AG08395 (cell line): ENCODE data around the gene GMPR2.
A peak's percentile ranks its signal among the peaks of the same experiment; 100 is the strongest.
"Not testable (repeated sequence)": the region's sequence is repeated elsewhere in the genome, so short reads cannot be mapped to it uniquely, and the experiment has no call there.

Source experiments
- DNase-seq: peaks from one replicate; pipeline ENCODE4 v3.0.0; 2012; ENCODE audit warnings: mixed read lengths, low spot score

Gene GMPR2

DNA sequence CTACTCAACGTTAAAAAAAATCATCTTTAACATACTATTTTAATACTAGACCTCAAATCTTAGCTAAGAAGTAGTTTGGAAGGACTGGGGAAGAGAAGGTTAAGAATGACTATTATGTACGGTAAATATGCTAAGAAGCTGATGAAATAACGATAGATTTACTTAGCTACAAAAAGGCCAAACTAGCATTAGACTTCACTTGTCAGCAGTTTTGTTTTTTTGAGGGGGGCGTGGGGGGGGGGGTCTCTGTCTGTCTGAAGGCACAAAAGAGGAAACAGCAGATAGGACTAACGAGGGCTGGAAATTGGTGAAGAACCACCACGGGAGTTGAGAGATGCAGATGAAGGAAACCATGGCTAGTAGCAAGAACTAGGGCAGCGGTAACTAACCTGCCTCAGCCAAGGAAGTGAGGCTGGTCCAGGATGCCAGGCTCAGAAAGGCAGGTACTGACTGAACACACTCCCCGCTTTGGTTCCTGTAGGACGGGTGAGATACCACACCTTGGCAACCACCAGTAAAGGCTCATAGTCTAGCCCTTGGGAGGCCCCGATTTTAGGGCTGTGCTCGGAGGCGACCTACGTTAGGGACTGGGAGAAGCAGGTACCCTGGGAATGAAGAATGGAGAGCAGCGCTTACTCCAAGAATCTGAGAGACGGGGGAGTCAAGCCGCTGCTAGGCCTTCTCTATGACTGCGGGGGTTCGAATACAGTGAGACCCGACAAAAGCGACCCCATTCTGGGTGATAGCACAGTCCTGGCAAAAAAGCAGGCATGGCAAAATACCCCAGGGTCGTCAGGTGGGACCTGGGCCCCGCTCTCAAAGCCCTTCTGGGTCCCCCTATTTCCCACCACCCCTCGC is 1.2 kb upstream of the GMPR2 start:
- DNase-seq = no peak

DNA sequence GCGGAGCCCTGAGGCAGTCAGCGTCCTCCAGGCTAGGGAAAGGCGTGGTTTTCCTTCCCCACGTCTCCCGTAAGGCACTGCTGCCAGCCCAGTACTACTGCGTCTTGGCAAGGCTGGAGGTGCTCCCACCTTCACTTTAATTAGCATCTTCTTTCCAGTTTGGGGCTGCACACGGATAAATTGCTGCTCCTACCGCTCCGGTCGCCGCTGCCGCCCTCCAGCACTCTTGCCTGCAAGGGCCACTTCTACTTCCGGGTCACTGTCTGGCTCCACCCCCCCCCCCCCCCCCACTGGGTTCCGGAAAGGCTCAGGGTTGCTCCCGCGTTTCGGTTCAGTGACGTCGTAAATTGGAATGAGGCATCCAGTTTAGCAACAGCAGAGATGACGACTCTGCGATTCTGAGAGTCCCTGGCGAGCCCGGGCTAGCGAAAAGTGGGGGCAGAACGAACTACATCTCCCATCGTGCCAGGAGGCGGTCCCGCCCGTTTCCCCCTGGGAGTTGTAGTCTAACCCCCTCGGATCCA is 546 bp upstream of the GMPR2 start, which contains the start of gene NEDD8:
Gene NEDD8 (minus strand): TSS at position 247 of the 524 bp plus-strand sequence. CDS start 100 bp downstream, at position 147.
- peak; percentile 95 for DNase-seq

DNA sequence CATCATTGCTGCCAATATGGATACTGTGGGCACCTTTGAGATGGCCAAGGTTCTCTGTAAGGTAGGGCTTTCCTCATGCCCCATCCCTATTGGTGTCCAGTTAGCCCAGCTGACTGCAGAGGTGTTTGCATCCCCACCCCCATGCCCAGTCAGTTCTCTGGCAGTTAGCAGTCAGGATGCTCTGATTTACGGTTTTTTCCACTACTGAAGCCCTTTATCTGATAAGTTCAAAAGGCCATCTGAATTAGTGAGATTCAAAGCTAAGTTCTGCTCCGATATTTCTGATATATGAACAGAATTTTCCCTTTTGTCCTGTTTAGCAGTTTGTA is 773 bp downstream of the GMPR2 start:
- DNase-seq = no peak

- DNase-seq = no peak
Observed at GRCh38 chr14:24234095-24235005, 1.6 kb downstream of the GMPR2 start.

DNA sequence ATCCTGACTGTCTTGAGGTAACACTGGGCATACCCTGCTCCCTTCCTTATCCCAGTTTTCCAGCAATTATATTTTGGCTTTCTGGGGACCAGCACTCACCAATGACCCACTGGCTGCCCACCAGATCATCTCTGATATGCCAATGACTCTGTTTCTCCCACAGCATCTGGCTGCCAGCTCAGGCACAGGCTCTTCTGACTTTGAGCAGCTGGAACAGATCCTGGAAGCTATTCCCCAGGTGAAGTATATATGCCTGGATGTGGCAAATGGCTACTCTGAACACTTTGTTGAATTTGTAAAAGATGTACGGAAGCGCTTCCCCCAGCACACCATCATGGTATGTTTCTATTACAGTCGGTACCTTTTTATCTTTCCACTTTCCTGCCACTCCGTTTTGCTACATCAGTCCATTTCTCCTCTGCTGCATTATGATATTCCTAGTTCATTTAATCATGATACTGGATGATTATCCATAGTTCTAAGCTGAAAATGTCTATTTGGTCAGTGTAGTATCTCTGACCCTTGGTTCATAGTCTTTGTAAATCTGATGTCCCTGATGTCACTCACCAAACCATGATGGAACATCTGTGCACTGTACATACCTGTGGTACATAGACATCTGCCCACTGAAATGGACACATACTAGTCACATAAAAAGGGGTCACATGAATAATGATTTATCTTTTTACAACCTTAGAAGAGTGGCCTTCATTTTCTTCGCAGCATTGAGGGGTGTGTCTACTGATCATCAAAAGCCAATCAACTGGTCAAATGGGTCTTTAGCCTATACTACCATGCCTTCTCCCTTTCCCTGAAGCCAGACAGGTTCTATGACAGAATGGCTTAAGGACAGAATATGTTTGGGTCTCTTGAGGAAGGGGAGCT is 3.3 kb downstream of the GMPR2 start:
- DNase-seq = no peak

DNA sequence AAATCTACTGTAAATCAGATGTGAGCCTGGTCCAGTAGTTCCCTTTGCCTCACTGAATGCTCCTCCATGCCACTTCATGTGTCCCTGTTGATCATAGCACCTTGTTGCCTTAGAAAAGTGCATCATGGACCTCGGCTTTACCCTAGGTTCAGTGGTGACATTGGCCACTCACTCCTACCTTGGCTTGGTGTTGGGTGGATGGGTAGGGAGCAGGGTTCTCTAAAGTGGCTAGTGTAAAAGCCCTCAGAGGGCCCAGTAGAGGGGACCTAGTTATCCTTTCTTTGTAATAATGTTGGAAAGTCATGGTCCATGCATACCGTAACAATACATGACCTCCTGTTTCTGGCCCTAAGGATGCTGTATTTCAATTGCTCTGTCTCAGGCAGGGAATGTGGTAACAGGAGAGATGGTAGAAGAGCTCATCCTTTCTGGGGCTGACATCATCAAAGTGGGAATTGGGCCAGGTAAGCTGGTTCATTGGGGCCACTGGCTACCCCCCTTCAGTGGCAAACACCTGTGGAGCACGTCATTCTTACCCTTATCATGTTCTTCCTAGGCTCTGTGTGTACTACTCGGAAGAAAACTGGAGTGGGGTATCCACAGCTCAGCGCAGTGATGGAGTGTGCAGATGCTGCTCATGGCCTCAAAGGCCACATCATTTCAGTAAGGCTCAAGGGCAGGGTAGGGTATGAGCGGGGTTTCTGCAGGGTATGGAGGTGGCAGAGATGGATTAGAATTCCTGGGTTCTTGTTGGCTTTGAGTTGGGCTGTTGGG is 4.1 kb downstream of the GMPR2 start:
- DNase-seq = no peak

GRCh38 chr14:24237463-24237955 is 4.8 kb downstream of the GMPR2 start:
- DNase-seq = no peak

- DNase-seq = no peak
Observed at GRCh38 chr14:24238123-24238522, 5.4 kb downstream of the GMPR2 start.

GRCh38 chr14:24238527-24239037 is 5.9 kb downstream of the GMPR2 start:
- no peak for DNase-seq

DNA sequence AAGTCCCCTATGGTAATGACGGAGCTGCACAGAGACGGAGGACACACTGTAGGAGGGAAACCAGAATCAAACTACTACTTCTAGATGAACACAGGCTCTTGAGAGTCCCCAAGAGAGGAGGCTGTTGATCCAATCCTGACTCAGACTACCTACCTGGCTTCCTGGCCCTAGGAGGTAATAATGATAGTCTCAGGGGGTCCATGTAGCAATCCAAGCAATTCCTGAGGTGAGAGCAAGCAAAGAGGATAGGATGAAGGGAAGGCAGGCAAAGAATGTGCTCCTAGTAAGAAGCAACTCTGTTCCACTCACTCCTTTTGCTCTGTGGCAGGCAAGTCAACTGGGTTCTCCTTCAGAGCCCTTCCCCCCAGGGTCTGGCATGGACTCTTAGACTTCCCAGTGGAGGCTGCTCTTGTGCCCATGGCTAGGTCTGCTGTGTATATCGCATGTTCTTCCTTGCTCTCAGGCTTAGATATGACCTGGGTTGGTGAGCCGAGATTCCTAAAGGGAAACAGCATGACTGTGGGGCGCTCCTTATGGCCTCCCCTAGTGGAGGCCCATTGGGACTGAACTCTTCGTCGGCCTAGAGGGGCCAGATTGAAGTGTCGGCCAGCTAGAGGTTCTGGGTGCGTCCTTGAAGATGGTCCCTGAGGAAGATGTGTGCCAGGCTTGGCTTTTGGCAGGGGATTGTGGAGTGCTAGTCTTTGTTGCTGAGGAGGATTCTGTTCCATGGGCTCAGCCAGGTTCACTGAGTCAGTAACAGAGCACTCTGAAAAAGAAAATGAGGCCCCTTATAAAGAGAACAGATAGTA is 7.6 kb downstream of the GMPR2 start:
- DNase-seq = no peak

GRCh38 chr14:24241829-24242443 is 9.2 kb downstream of the GMPR2 start:
- peak; percentile 97 for DNase-seq

- DNase-seq = no peak
Observed at GRCh38 chr14:24243336-24243836, 10.7 kb downstream of the GMPR2 start.

DNA sequence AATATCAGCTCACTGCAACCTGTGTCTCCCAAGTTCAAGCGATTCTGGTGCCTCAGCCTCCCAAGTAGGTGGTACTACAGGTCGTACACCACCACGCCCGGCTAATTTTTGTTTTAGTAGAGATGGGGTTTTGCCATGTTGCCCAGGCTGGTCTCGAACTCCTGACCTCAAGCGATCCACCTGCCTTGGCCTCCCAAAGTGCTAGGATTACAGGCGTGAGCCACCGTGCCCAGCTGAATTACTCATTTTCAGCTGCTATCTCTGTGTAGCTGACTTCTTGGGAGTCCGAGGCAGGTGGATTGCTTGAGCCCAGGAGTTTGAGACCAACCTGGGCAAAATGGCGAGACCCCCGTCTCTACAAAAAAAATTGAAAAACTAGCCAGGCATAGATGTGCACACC is 12.6 kb downstream of the GMPR2 start:
- DNase-seq = not testable (repeated sequence)

DNA sequence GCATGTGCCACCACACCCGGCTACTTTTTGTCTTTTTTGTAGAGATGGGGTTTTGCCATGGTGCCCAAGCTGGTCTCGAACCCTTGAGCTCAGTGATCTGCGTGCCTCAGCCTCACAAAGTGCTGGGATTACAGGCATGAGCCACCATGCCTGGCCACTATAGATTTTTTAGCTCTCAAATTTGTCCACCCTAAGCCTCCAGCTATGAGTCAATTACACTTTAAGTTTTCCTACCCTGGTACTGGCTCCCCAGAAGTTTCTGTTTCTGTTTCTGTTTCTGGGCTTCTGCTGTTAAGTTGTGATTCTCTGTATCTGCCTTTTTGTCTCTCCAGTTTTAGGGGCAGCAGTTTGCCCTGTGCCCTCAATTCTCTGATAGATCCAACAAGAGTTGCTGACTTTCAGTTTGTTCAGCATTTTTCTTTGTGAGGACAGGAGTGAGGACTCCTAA is 14.1 kb downstream of the GMPR2 start:
- DNase-seq = no peak

- no peak for DNase-seq
Observed at GRCh38 chr14:24247422-24247821, 14.7 kb downstream of the GMPR2 start.

DNA sequence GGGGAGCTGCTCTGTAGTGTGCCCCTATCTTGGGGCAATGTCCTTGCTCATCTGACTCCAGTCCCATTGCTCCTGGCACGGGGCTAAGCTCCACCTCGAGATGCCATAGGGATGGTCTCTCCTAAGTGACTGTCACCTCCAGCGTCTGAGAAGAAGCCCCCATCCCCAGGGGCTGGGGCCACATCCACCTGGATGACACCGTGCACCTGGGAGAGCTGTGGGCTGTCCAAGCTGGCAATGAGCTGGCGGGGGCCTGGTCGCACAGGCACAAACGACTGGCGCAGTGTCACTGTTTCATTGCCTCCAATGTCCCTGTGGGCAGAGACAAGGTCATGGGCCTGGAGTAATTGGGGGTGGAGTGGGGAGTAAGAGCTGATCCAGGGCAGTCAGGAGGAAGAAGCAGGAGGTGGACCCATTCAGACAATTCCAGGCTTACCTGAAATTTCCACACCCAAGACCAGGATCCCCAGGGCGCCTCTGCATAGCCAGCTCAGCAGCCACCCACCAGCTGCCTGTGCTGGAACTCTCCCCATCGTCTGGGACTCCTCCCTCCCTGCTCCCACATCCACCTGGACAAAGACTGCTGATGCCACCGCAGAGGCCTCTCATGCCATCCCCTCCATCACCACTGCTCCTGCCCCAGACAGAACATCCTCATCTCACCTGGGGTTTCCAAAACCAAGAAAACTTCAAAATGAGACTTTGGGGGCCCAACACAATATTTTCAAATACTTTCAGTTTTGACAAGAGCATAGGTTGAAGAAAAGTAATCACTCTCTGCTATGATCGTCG is 16.7 kb downstream of the GMPR2 start:
- DNase-seq = no peak

GRCh38 chr14:24250354-24250753 is 17.6 kb downstream of the GMPR2 start:
- DNase-seq = no peak

DNA sequence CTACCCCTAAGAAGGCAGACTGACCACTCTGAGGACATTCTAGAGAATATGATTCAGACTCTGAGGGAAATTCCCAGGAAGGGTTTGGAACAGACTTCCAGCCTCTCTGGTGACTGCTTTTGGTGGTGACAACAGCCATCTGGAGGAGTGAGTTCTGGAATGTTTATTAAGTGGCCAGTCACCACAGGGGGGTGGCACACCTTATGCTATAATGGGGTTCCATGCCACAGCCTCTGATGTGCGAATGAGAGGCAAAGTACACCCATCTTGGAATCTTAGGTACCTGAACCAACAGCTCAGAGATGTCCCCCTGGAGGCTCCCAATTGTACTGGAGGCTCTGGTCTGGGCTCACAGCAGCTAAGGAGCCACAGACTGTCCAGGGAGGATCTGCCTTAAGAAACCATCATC is 19.2 kb downstream of the GMPR2 start:
- DNase-seq = peak; percentile 54
